ENCODE measurements around the gene SUMO1. TPM values are rescaled to one million over a fixed set of nuclear protein-coding genes. Genes with fewer than 3 reads are reported as not detected.

Gene SUMO1
- total and polyA plus RNA-seq, 10 donors: 58.0 to 121 (median 68.9) TPM

GRCh38 chr2:202193305-202193704, 45.1 kb downstream of the SUMO1 start:
- TF ChIP-seq POLR2AphosphoS5 (IDR thresholded peaks at IDR 0.05) (no peak), POLR2A (IDR thresholded peaks at IDR 0.05) (no peak), CTCF (IDR thresholded peaks at IDR 0.05 in 8 of 11, conservative IDR thresholded peaks at IDR 0.05 in 3 of 11) (no peak)
- H3K4me3 ChIP-seq: no peak overlapping the region
- 86 to 94% (median 90%) methylated on average over 5 of the region's 5 CpGs for WGBS, 5 donors

GRCh38 chr2:202187570-202187969, 50.8 kb downstream of the SUMO1 start:
- Histone ChIP-seq H3K4me1 (no peaks in the 10 kb centered on the region), H3K9me3 (no peaks in the 10 kb centered on the region), H3K36me3 (no peaks in the 10 kb centered on the region), H3K27ac (no peak overlapping the region), H3K27me3 (replicated peaks in 1 of 7) (peaks cover 0 to 3% (median 0%) of the 10 kb centered on the region in 7 donors), H3K4me3 (no peak overlapping the region)
- TF ChIP-seq POLR2A (IDR thresholded peaks at IDR 0.05) (no peak), CTCF (IDR thresholded peaks at IDR 0.05 in 8 of 11, conservative IDR thresholded peaks at IDR 0.05 in 3 of 11) (no peak), POLR2AphosphoS5 (IDR thresholded peaks at IDR 0.05) (no peak)
- 64 to 94% (median 77%) methylated on average over 1 of the region's 1 CpG for WGBS, 5 donors
- no peak for DNase-seq
- intact Hi-C loops (cut with DNase I; ENCODE audit: low total_unique reads): no loop called here

More at GRCh38 chr2:202193305-202193704, 45.1 kb downstream of the SUMO1 start:
- Histone ChIP-seq H3K4me1 (no peaks in the 10 kb centered on the region), H3K36me3 (no peaks in the 10 kb centered on the region), H3K27ac (no peak overlapping the region), H3K9me3 (no peaks in the 10 kb centered on the region), H3K27me3 (replicated peaks in 1 of 7) (peaks cover 0 to 5% (median 0%) of the 10 kb centered on the region in 7 donors)
- no peak for DNase-seq
- intact Hi-C loops (cut with DNase I; ENCODE audit: low total_unique reads): no loop called here

- Histone ChIP-seq H3K9me3 (no peaks in the 10 kb centered on the region), H3K27me3 (replicated peaks in 1 of 7) (peaks cover 0 to 3% (median 0%) of the 10 kb centered on the region in 7 donors), H3K4me3 (no peak overlapping the region), H3K4me1 (no peaks in the 10 kb centered on the region), H3K27ac (no peak overlapping the region), H3K36me3 (no peaks in the 10 kb centered on the region)
- no peak for DNase-seq
- no peak for TF ChIP-seq POLR2A (IDR thresholded peaks at IDR 0.05)
- no peak for TF ChIP-seq CTCF (IDR thresholded peaks at IDR 0.05 in 8 of 11, conservative IDR thresholded peaks at IDR 0.05 in 3 of 11)
- TF ChIP-seq POLR2AphosphoS5 (IDR thresholded peaks at IDR 0.05): no peak
- intact Hi-C loops (cut with DNase I; ENCODE audit: low total_unique reads): no loop called here
- WGBS, 5 donors: 85 to 98% (median 95%) methylated on average over 4 of the region's 4 CpGs
These were observed 51.7 kb downstream of the SUMO1 start for GRCh38 chr2:202186641-202187202.

- Histone ChIP-seq H3K27me3 (replicated peaks in 1 of 7) (peaks cover 0 to 3% (median 0%) of the 10 kb centered on the region in 7 donors), H3K27ac (no peak overlapping the region), H3K4me3 (no peak overlapping the region), H3K9me3 (no peaks in the 10 kb centered on the region), H3K36me3 (no peaks in the 10 kb centered on the region), H3K4me1 (no peaks in the 10 kb centered on the region)
- 80 to 89% (median 84%) methylated on average over 6 of the region's 6 CpGs for WGBS, 5 donors
- TF ChIP-seq CTCF (IDR thresholded peaks at IDR 0.05 in 8 of 11, conservative IDR thresholded peaks at IDR 0.05 in 3 of 11) (no peak), POLR2A (IDR thresholded peaks at IDR 0.05) (no peak), POLR2AphosphoS5 (IDR thresholded peaks at IDR 0.05) (no peak)
- DNase-seq: no peak
- intact Hi-C loops (cut with DNase I; ENCODE audit: low total_unique reads): no loop called here
These were observed 53.2 kb downstream of the SUMO1 start for GRCh38 chr2:202185156-202185555.
